ENCODE data around the gene C9orf85.

C9orf85 gene

GRCh38 chr9:71911061-71911907 lies at the start of gene C9orf85, which contains the start of gene ABHD17B:
C9orf85 (plus strand) TSS chr9:71911639; CDS start chr9:71911735, 96 bp downstream.
ABHD17B (minus strand) TSS chr9:71911193; CDS start chr9:71875080, 36,113 bp downstream.
- TF ChIP-seq CTCF (IDR thresholded peaks at IDR 0.05) (no peak), ZFX (IDR thresholded peaks at IDR 0.05; ENCODE audit: borderline replicate concordance) (no peak)

GRCh38 chr9:71863631-71864030 lies 47.8 kb upstream of the C9orf85 start:
- no peak overlapping the region for H3K27ac ChIP-seq
- TF ChIP-seq CTCF (IDR thresholded peaks at IDR 0.05): no peak
- no peak for TF ChIP-seq ZFX (IDR thresholded peaks at IDR 0.05; ENCODE audit: borderline replicate concordance)

More at GRCh38 chr9:71911061-71911907, at the start of gene C9orf85, which contains the start of gene ABHD17B:
- H3K27ac ChIP-seq: peak within 1 kb of the TSS; percentile 91

GRCh38 chr9:71875345-71875744 lies 36.1 kb upstream of the C9orf85 start:
- H3K27ac ChIP-seq: no peak overlapping the region
- TF ChIP-seq ZFX (IDR thresholded peaks at IDR 0.05; ENCODE audit: borderline replicate concordance) (no peak), CTCF (IDR thresholded peaks at IDR 0.05) (no peak)

- H3K27ac ChIP-seq: no peak overlapping the region
- TF ChIP-seq CTCF (IDR thresholded peaks at IDR 0.05) (no peak), ZFX (IDR thresholded peaks at IDR 0.05; ENCODE audit: borderline replicate concordance) (no peak)
Observed at GRCh38 chr9:71876106-71876505, 35.3 kb upstream of the C9orf85 start.

GRCh38 chr9:71876829-71877228 lies 34.6 kb upstream of the C9orf85 start:
- H3K27ac ChIP-seq: no peak overlapping the region
- TF ChIP-seq CTCF (IDR thresholded peaks at IDR 0.05): no peak
- no peak for TF ChIP-seq ZFX (IDR thresholded peaks at IDR 0.05; ENCODE audit: borderline replicate concordance)

- no peak overlapping the region for H3K27ac ChIP-seq
- TF ChIP-seq ZFX (IDR thresholded peaks at IDR 0.05; ENCODE audit: borderline replicate concordance): no peak
- no peak for TF ChIP-seq CTCF (IDR thresholded peaks at IDR 0.05)
Observed at GRCh38 chr9:71878327-71879274, 32.8 kb upstream of the C9orf85 start.

Measured in 22Rv1 (cell line).